ENCODE results near the gene NLRC5.
A peak's percentile ranks its signal among the peaks of the same experiment; 100 is the strongest.

Gene NLRC5

GRCh38 chr16:57020651-57021050 lies 31.3 kb downstream of the NLRC5 start:
- no peak overlapping the region for H2AFZ ChIP-seq (ENCODE audit: low read length)
- no peak overlapping the region for H3K23ac ChIP-seq (ENCODE audit: low read depth, low read length, poor library complexity)
- H3K4me2 ChIP-seq (ENCODE audit: insufficient read depth, low read length, poor library complexity, severe bottlenecking): no peak overlapping the region
- no peak overlapping the region for H3K9ac ChIP-seq (ENCODE audit: low read depth, low read length, poor library complexity)
- no peaks in the 10 kb centered on the region for H3K4me1 ChIP-seq (ENCODE audit: control insufficient read depth in 2 of 2, insufficient read depth in 1 of 2, low read depth in 1 of 2, low read length in 2 of 2)
- no peak overlapping the region for H3K4me3 ChIP-seq (ENCODE audit: low read length in 2 of 2)
- H2BK12ac ChIP-seq (ENCODE audit: low read length): no peak overlapping the region
- no peak overlapping the region for H4K91ac ChIP-seq (ENCODE audit: low read depth, low read length, poor library complexity)
- H3K36me3 ChIP-seq (replicated peaks in 1 of 2; ENCODE audit: control insufficient read depth in 2 of 2, insufficient read depth in 2 of 2, low read length in 2 of 2): no peaks in the 10 kb centered on the region
- peaks cover 0 to 22% (median 0%) of the 10 kb centered on the region in 3 experiments for H3K27me3 ChIP-seq (ENCODE audit: control insufficient read depth in 3 of 3, insufficient read depth in 3 of 3, low read depth in 1 of 3, low read length in 3 of 3)
- no peak overlapping the region for H3K27ac ChIP-seq (replicated peaks; ENCODE audit: low read length)
- no peak overlapping the region for H2BK5ac ChIP-seq (ENCODE audit: low read length)
- no peaks in the 10 kb centered on the region for H3K9me3 ChIP-seq (replicated peaks in 1 of 2; ENCODE audit: control insufficient read depth in 2 of 2, insufficient read depth in 1 of 2, low read depth in 1 of 2, low read length in 2 of 2)
- WGBS, 2 donors (ENCODE audit: extremely low coverage in 2 of 2, insufficient read length in 2 of 2, insufficient replicate concordance in 1 of 2): no CpG with 5 or more reads among the region's 8 CpGs
- no peaks in the 10 kb centered on the region for H3K79me1 ChIP-seq (ENCODE audit: low read depth, low read length)
- H2BK15ac ChIP-seq (ENCODE audit: low read length): no peak overlapping the region
- no peak overlapping the region for H4K8ac ChIP-seq (ENCODE audit: low read depth, low read length)
- H2BK120ac ChIP-seq (ENCODE audit: low read depth, low read length): no peak overlapping the region
- no peak overlapping the region for H3K18ac ChIP-seq (ENCODE audit: low read length)
- DNase-seq (ENCODE audit: low spot score): no peak
- H3K14ac ChIP-seq (ENCODE audit: low read length): no peak overlapping the region
- no peak overlapping the region for H3K4ac ChIP-seq (ENCODE audit: low read length)
- no peak overlapping the region for H2AK5ac ChIP-seq (ENCODE audit: low read depth, low read length)

- no peaks in the 10 kb centered on the region for H3K4me1 ChIP-seq (ENCODE audit: control insufficient read depth in 2 of 2, insufficient read depth in 1 of 2, low read depth in 1 of 2, low read length in 2 of 2)
These were observed 32.4 kb downstream of the NLRC5 start for GRCh38 chr16:57021757-57022156.

GRCh38 chr16:57022445-57022844 lies 33.1 kb downstream of the NLRC5 start:
- no peak overlapping the region for H3K4ac ChIP-seq (ENCODE audit: low read length)
- no peak overlapping the region for H3K18ac ChIP-seq (ENCODE audit: low read length)
- H2AK5ac ChIP-seq (ENCODE audit: low read depth, low read length): peak overlapping the region; percentile 61
- H3K27ac ChIP-seq (replicated peaks; ENCODE audit: low read length): no peak overlapping the region
- no peak overlapping the region for H2BK15ac ChIP-seq (ENCODE audit: low read length)
- H2BK12ac ChIP-seq (ENCODE audit: low read length): no peak overlapping the region
- WGBS, 2 donors (ENCODE audit: extremely low coverage in 2 of 2, insufficient read length in 2 of 2, insufficient replicate concordance in 1 of 2): no CpG with 5 or more reads among the region's 7 CpGs
- H2BK5ac ChIP-seq (ENCODE audit: low read length): no peak overlapping the region
- H3K4me1 ChIP-seq (ENCODE audit: control insufficient read depth in 2 of 2, insufficient read depth in 1 of 2, low read depth in 1 of 2, low read length in 2 of 2): no peaks in the 10 kb centered on the region
- no peak overlapping the region for H3K4me3 ChIP-seq (ENCODE audit: low read length in 2 of 2)
- no peak for DNase-seq (ENCODE audit: low spot score)
- H3K27me3 ChIP-seq (ENCODE audit: control insufficient read depth in 3 of 3, insufficient read depth in 3 of 3, low read depth in 1 of 3, low read length in 3 of 3): peaks cover 0 to 22% (median 0%) of the 10 kb centered on the region in 3 experiments
- no peaks in the 10 kb centered on the region for H3K36me3 ChIP-seq (replicated peaks in 1 of 2; ENCODE audit: control insufficient read depth in 2 of 2, insufficient read depth in 2 of 2, low read length in 2 of 2)
- H2BK120ac ChIP-seq (ENCODE audit: low read depth, low read length): no peak overlapping the region
- no peak overlapping the region for H3K9ac ChIP-seq (ENCODE audit: low read depth, low read length, poor library complexity)
- no peaks in the 10 kb centered on the region for H3K9me3 ChIP-seq (replicated peaks in 1 of 2; ENCODE audit: control insufficient read depth in 2 of 2, insufficient read depth in 1 of 2, low read depth in 1 of 2, low read length in 2 of 2)
- H3K79me1 ChIP-seq (ENCODE audit: low read depth, low read length): no peaks in the 10 kb centered on the region
- no peak overlapping the region for H3K14ac ChIP-seq (ENCODE audit: low read length)
- no peak overlapping the region for H4K8ac ChIP-seq (ENCODE audit: low read depth, low read length)
- peak overlapping the region; percentile 19 for H3K23ac ChIP-seq (ENCODE audit: low read depth, low read length, poor library complexity)
- H2AFZ ChIP-seq (ENCODE audit: low read length): no peak overlapping the region
- H3K4me2 ChIP-seq (ENCODE audit: insufficient read depth, low read length, poor library complexity, severe bottlenecking): no peak overlapping the region
- no peak overlapping the region for H4K91ac ChIP-seq (ENCODE audit: low read depth, low read length, poor library complexity)

More at GRCh38 chr16:57021757-57022156, 32.4 kb downstream of the NLRC5 start:
- H2BK15ac ChIP-seq (ENCODE audit: low read length): no peak overlapping the region
- H2AK5ac ChIP-seq (ENCODE audit: low read depth, low read length): no peak overlapping the region
- H2BK12ac ChIP-seq (ENCODE audit: low read length): no peak overlapping the region
- H3K9ac ChIP-seq (ENCODE audit: low read depth, low read length, poor library complexity): no peak overlapping the region
- H4K8ac ChIP-seq (ENCODE audit: low read depth, low read length): no peak overlapping the region
- H3K4me3 ChIP-seq (ENCODE audit: low read length in 2 of 2): peak overlapping the region in 1 of 2 donors; percentile 61
- no peak overlapping the region for H3K4ac ChIP-seq (ENCODE audit: low read length)
- no peaks in the 10 kb centered on the region for H3K36me3 ChIP-seq (replicated peaks in 1 of 2; ENCODE audit: control insufficient read depth in 2 of 2, insufficient read depth in 2 of 2, low read length in 2 of 2)
- no peak overlapping the region for H2BK120ac ChIP-seq (ENCODE audit: low read depth, low read length)
- H4K91ac ChIP-seq (ENCODE audit: low read depth, low read length, poor library complexity): no peak overlapping the region
- WGBS, 2 donors (ENCODE audit: extremely low coverage in 2 of 2, insufficient read length in 2 of 2, insufficient replicate concordance in 1 of 2): no CpG with 5 or more reads among the region's 6 CpGs
- no peak for DNase-seq (ENCODE audit: low spot score)
- no peak overlapping the region for H3K4me2 ChIP-seq (ENCODE audit: insufficient read depth, low read length, poor library complexity, severe bottlenecking)
- no peak overlapping the region for H3K27ac ChIP-seq (replicated peaks; ENCODE audit: low read length)
- H3K23ac ChIP-seq (ENCODE audit: low read depth, low read length, poor library complexity): peak overlapping the region; percentile 19
- no peak overlapping the region for H3K18ac ChIP-seq (ENCODE audit: low read length)
- H3K14ac ChIP-seq (ENCODE audit: low read length): peak overlapping the region; percentile 67
- no peaks in the 10 kb centered on the region for H3K9me3 ChIP-seq (replicated peaks in 1 of 2; ENCODE audit: control insufficient read depth in 2 of 2, insufficient read depth in 1 of 2, low read depth in 1 of 2, low read length in 2 of 2)
- no peaks in the 10 kb centered on the region for H3K79me1 ChIP-seq (ENCODE audit: low read depth, low read length)
- H3K27me3 ChIP-seq (ENCODE audit: control insufficient read depth in 3 of 3, insufficient read depth in 3 of 3, low read depth in 1 of 3, low read length in 3 of 3): peaks cover 0 to 22% (median 0%) of the 10 kb centered on the region in 3 experiments
- no peak overlapping the region for H2AFZ ChIP-seq (ENCODE audit: low read length)
- H2BK5ac ChIP-seq (ENCODE audit: low read length): no peak overlapping the region

GRCh38 chr16:57023541-57024249 lies 34.3 kb downstream of the NLRC5 start:
- Histone ChIP-seq H3K14ac (ENCODE audit: low read length) (no peak overlapping the region), H3K4me3 (ENCODE audit: low read length in 2 of 2) (no peak overlapping the region), H2BK120ac (ENCODE audit: low read depth, low read length) (no peak overlapping the region), H2BK15ac (ENCODE audit: low read length) (no peak overlapping the region), H4K8ac (ENCODE audit: low read depth, low read length) (no peak overlapping the region), H3K4me2 (ENCODE audit: insufficient read depth, low read length, poor library complexity, severe bottlenecking) (no peak overlapping the region), H3K18ac (ENCODE audit: low read length) (peak overlapping the region; percentile 21), H3K4ac (ENCODE audit: low read length) (no peak overlapping the region), H2AK5ac (ENCODE audit: low read depth, low read length) (no peak overlapping the region), H3K36me3 (replicated peaks in 1 of 2; ENCODE audit: control insufficient read depth in 2 of 2, insufficient read depth in 2 of 2, low read length in 2 of 2) (no peaks in the 10 kb centered on the region), H4K91ac (ENCODE audit: low read depth, low read length, poor library complexity) (no peak overlapping the region), H3K23ac (ENCODE audit: low read depth, low read length, poor library complexity) (no peak overlapping the region), H3K27me3 (ENCODE audit: control insufficient read depth in 3 of 3, insufficient read depth in 3 of 3, low read depth in 1 of 3, low read length in 3 of 3) (peaks cover 0 to 24% (median 0%) of the 10 kb centered on the region in 3 experiments), H3K9ac (ENCODE audit: low read depth, low read length, poor library complexity) (no peak overlapping the region), H3K9me3 (replicated peaks in 1 of 2; ENCODE audit: control insufficient read depth in 2 of 2, insufficient read depth in 1 of 2, low read depth in 1 of 2, low read length in 2 of 2) (no peaks in the 10 kb centered on the region), H3K79me1 (ENCODE audit: low read depth, low read length) (no peaks in the 10 kb centered on the region), H2BK12ac (ENCODE audit: low read length) (no peak overlapping the region), H3K4me1 (ENCODE audit: control insufficient read depth in 2 of 2, insufficient read depth in 1 of 2, low read depth in 1 of 2, low read length in 2 of 2) (peaks cover 0 to 2% of the 10 kb centered on the region in 2 donors), H2AFZ (ENCODE audit: low read length) (peak overlapping the region; percentile 17), H2BK5ac (ENCODE audit: low read length) (no peak overlapping the region), H3K27ac (replicated peaks; ENCODE audit: low read length) (no peak overlapping the region)
- WGBS, 2 donors (ENCODE audit: extremely low coverage in 2 of 2, insufficient read length in 2 of 2, insufficient replicate concordance in 1 of 2): no CpG with 5 or more reads among the region's 8 CpGs
- DNase-seq (ENCODE audit: low spot score): no peak
